ENCODE data around the gene MRPL49. TPM values are rescaled to one million over a fixed set of nuclear protein-coding genes. Genes with fewer than 3 reads are reported as not detected.

MRPL49 gene
- total RNA-seq: 50.4 and 55.6 TPM in 2 replicates

GRCh38 chr11:65121865-65122696, at the start of gene MRPL49, which contains the start of gene FAU:
TSS of gene MRPL49 (plus strand) at chr11:65122321. CDS start at chr11:65122347, 26 bp downstream.
TSS of gene FAU (minus strand) at chr11:65122134. CDS start at chr11:65121813, 321 bp downstream.

GRCh38 chr11:65083834-65084597, 38.1 kb upstream of the MRPL49 start, which contains the start of the genes CDCA5 and ZFPL1:
TSS of gene CDCA5 (minus strand) at chr11:65084040. CDS start at chr11:65083978, 62 bp downstream.
TSS of gene ZFPL1 (plus strand) at chr11:65084222. CDS start at chr11:65084699, 477 bp downstream.

GRCh38 chr11:65095974-65096806, 25.9 kb upstream of the MRPL49 start, which contains the start of gene VPS51:
TSS of gene VPS51 (plus strand) at chr11:65096214. CDS start at chr11:65096251, 37 bp downstream.

GRCh38 chr11:65111744-65112545, 10.2 kb upstream of the MRPL49 start, which contains the start of gene TM7SF2:
TSS of gene TM7SF2 (plus strand) at chr11:65111872. CDS start at chr11:65112016, 144 bp downstream.

GRCh38 chr11:65117206-65118096, 4.7 kb upstream of the MRPL49 start, which contains the start of gene ZNHIT2:
TSS of gene ZNHIT2 (minus strand) at chr11:65117701. CDS start at chr11:65117653, 48 bp downstream.

GRCh38 chr11:65134240-65134951, 12.3 kb downstream of the MRPL49 start, which contains the start of gene SYVN1:
TSS of gene SYVN1 (minus strand) at chr11:65134519. CDS start at chr11:65133601, 918 bp downstream.

GRCh38 chr11:65170058-65170534, 48.0 kb downstream of the MRPL49 start, which contains the start of gene SPDYC:
TSS of gene SPDYC (plus strand) at chr11:65170233. CDS start at chr11:65171358, 1,125 bp downstream.

Other genes with a start within 250 kb of the MRPL49 start
- 87.1 and 151 TPM in 2 replicates for gene EHD1, start 243.7 kb upstream of the MRPL49 start, total RNA-seq
- gene ATG2A, start 205.1 kb upstream of the MRPL49 start, total RNA-seq: 19.6 and 20.5 TPM in 2 replicates
- 9.2 and 17.0 TPM in 2 replicates for gene PPP2R5B, start 197.6 kb upstream of the MRPL49 start, total RNA-seq
- gene GPHA2, start 186.4 kb upstream of the MRPL49 start, total RNA-seq: not detected in 2 replicates
- gene MAJIN, start 150.2 kb upstream of the MRPL49 start, total RNA-seq: not detected in 2 replicates
- gene BATF2, start 125.3 kb upstream of the MRPL49 start, total RNA-seq: 1.0 and 2.5 TPM in 2 replicates
- gene ARL2, start 108.2 kb upstream of the MRPL49 start, total RNA-seq: 108 and 119 TPM in 2 replicates
- gene SNX15, start 94.9 kb upstream of the MRPL49 start, total RNA-seq: 12.9 and 23.5 TPM in 2 replicates
- 9.2 and 14.4 TPM in 2 replicates for gene SAC3D1, start 81.1 kb upstream of the MRPL49 start, total RNA-seq
- 38.2 and 46.3 TPM in 2 replicates for gene NAALADL1, start 63.8 kb upstream of the MRPL49 start, total RNA-seq
- gene CDCA5, start 38.3 kb upstream of the MRPL49 start, total RNA-seq: 1.2 and 9.7 TPM in 2 replicates
- gene ZFPL1, start 38.1 kb upstream of the MRPL49 start, total RNA-seq: 38.5 and 47.6 TPM in 2 replicates
- gene VPS51, start 26.1 kb upstream of the MRPL49 start, total RNA-seq: 170 and 228 TPM in 2 replicates
- 16.4 and 23.3 TPM in 2 replicates for gene TM7SF2, start 10.4 kb upstream of the MRPL49 start, total RNA-seq
- 9.2 and 15.9 TPM in 2 replicates for gene ZNHIT2, start 4.6 kb upstream of the MRPL49 start, total RNA-seq
- 159 and 247 TPM in 2 replicates for gene FAU, start 187 bp upstream of the MRPL49 start, total RNA-seq
- gene SYVN1, start 12.2 kb downstream of the MRPL49 start, total RNA-seq: 19.8 and 22.7 TPM in 2 replicates
- not detected in 2 replicates for gene SPDYC, start 47.9 kb downstream of the MRPL49 start, total RNA-seq
- gene CAPN1, start 59.6 kb downstream of the MRPL49 start, total RNA-seq: 175 and 262 TPM in 2 replicates
- 2.3 and 9.6 TPM in 2 replicates for gene POLA2, start 139.6 kb downstream of the MRPL49 start, total RNA-seq
- gene CDC42EP2, start 192.5 kb downstream of the MRPL49 start, total RNA-seq: 33.2 and 47.8 TPM in 2 replicates
- 49.3 and 51.1 TPM in 2 replicates for gene DPF2, start 211.5 kb downstream of the MRPL49 start, total RNA-seq
- gene TIGD3, start 232.4 kb downstream of the MRPL49 start, total RNA-seq: under 0.01 TPM in 1 of 2 replicates, not detected in the other

All from smooth muscle cell of trachea (primary cell).